ENCODE measurements around the gene KCNIP2. TPM values are rescaled to one million over a fixed set of nuclear protein-coding genes. Genes with fewer than 3 reads are reported as not detected.

Gene KCNIP2
- total RNA-seq, 6 experiments from 2014 or later: 0.53 to 1.9 (median 1.1) TPM

GRCh38 chr10:101812606-101813005 lies 31.0 kb downstream of the KCNIP2 start:
- Histone ChIP-seq H3K27me3 (no peaks in the 10 kb centered on the region), H3K27ac (no peak overlapping the region), H3K36me3 (peaks cover 3 to 51% (median 16%) of the 10 kb centered on the region in 4 donors), H3K4me3 (no peak overlapping the region), H3K4me1 (peaks cover 0 to 19% (median 0%) of the 10 kb centered on the region in 4 donors), H3K9me3 (no peaks in the 10 kb centered on the region)
- DNase-seq (no peak), ATAC-seq (no peak)
- TF ChIP-seq CTCF (IDR thresholded peaks at IDR 0.05) (no peak), POLR2A (IDR thresholded peaks at IDR 0.05) (no peak)
- intact Hi-C loops (cut with DNase I): no loop called here
- 66% methylated on average over 4 of the region's 4 CpGs for WGBS (ENCODE audit: insufficient coverage, low coverage, low lambda C conversion rate, missing lambda C conversion rate)

DNA sequence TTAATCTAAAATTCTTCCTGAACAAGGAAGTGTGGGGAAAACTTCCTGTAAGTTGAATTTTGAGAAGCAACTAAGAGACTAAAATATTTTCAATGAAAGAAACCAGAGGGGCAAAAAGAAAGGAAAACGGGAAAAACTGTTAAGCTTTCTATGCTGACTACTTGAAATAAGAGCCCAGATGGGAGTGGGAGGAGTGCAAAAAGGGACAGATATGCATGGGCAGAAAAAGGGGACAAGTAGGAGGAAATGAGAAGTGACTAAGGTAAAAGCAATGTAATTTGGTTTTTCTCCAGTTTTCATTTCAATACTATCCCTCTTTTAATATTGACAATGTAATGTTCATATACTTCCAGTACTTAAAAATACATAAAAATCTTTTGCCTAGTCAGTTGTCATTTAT lies 36.4 kb downstream of the KCNIP2 start:
- Histone ChIP-seq H3K4me1 (no peaks in the 10 kb centered on the region), H3K36me3 (peaks cover 9 to 99% (median 41%) of the 10 kb centered on the region in 4 donors), H3K27ac (no peak overlapping the region), H3K27me3 (no peaks in the 10 kb centered on the region), H3K4me3 (no peak overlapping the region), H3K9me3 (no peaks in the 10 kb centered on the region)
- DNase-seq (no peak), ATAC-seq (no peak)
- TF ChIP-seq CTCF (IDR thresholded peaks at IDR 0.05): no peak
- no peak for TF ChIP-seq POLR2A (IDR thresholded peaks at IDR 0.05)
- intact Hi-C loops (cut with DNase I): no loop called here
- WGBS (ENCODE audit: insufficient coverage, low coverage, low lambda C conversion rate, missing lambda C conversion rate): 71% methylated on average over 1 of the region's 1 CpG

- 78% methylated on average over 4 of the region's 4 CpGs for WGBS (ENCODE audit: insufficient coverage, low coverage, low lambda C conversion rate, missing lambda C conversion rate)
- Histone ChIP-seq H3K36me3 (peaks cover 0 to 99% (median 49%) of the 10 kb centered on the region in 4 donors), H3K4me1 (no peaks in the 10 kb centered on the region), H3K27me3 (no peaks in the 10 kb centered on the region), H3K9me3 (no peaks in the 10 kb centered on the region), H3K27ac (no peak overlapping the region), H3K4me3 (no peak overlapping the region)
- DNase-seq (no peak), ATAC-seq (no peak)
- TF ChIP-seq POLR2A (IDR thresholded peaks at IDR 0.05) (no peak), CTCF (IDR thresholded peaks at IDR 0.05) (no peak)
- intact Hi-C loops (cut with DNase I): no loop called here
These were observed 40.1 kb downstream of the KCNIP2 start for GRCh38 chr10:101803511-101803910.

DNA sequence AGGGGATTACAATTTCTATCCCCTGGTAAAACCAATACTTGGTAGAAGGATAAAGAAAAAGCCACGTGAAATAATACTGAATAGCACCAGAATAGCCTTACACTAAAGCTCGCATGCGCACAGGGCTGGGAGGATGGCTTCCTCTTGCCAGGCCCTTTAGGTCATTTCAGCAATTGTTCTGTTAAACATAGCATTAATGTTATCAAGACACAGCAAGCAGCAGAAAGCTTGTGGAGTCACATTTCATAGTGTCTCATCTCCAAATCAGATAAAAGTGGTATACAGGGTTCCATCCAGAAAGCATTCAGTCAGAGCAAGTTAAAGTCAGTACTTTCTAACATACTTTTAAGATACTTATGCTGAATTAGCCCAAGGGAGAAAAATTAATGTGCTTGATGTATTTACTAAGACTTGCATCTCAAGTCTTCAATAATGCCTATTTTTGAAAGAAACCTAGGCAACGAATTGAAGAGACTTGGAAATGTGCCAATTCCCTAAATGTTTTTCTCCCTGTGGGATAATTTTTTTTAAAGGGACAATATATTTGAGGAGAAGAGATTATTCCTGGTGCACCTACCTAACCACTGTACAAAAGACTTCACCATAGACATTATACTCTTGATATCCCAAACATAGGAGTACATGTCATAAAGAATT lies 46.1 kb downstream of the KCNIP2 start:
- Histone ChIP-seq H3K4me3 (no peak overlapping the region), H3K27me3 (no peaks in the 10 kb centered on the region), H3K4me1 (no peaks in the 10 kb centered on the region), H3K36me3 (peaks cover 6 to 100% (median 58%) of the 10 kb centered on the region in 4 donors), H3K27ac (no peak overlapping the region), H3K9me3 (no peaks in the 10 kb centered on the region)
- intact Hi-C loops (cut with DNase I): no loop called here
- DNase-seq (no peak), ATAC-seq (no peak)
- 63% methylated on average over 4 of the region's 4 CpGs for WGBS (ENCODE audit: insufficient coverage, low coverage, low lambda C conversion rate, missing lambda C conversion rate)
- no peak for TF ChIP-seq CTCF (IDR thresholded peaks at IDR 0.05)
- TF ChIP-seq POLR2A (IDR thresholded peaks at IDR 0.05): no peak

All from right lobe of liver (tissue), 6 donors.